GM20000 (cell line): ENCODE results near the gene RNU2-63P.

Experiments used
- DNase-seq: peaks from one replicate; pipeline ENCODE4 v3.0.0; 2012; ENCODE audit warnings: low spot score
- TF ChIP-seq, protein P1 (sequence below): IDR thresholded peaks from 2 replicates; pipeline ENCODE4 v1.5.1; 2012; ENCODE audit warnings: mild to moderate bottlenecking, control low read depth; ENCODE audit errors: extremely low read depth, missing control alignments

RNU2-63P gene

DNA sequence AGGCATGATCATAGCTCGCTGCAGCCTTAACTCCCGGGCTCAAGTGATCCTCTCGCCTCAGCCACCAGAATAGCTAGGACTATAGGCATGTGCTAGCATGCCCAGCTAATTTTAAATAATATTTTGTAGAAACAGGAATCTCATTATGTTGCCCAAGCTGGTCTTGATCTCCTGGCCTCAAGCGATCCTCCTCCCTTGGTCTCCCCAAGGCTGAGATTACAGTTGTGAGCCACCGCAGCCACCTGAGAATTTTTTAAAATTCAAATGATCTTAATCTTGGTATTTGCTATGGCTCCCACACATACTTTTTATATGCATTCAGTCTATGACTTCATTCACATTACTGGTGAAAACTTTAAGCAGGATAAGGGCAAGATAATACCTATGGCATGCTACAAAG, 26.1 kb upstream of the RNU2-63P start:
- no peak for DNase-seq
- TF ChIP-seq, protein P1, sequence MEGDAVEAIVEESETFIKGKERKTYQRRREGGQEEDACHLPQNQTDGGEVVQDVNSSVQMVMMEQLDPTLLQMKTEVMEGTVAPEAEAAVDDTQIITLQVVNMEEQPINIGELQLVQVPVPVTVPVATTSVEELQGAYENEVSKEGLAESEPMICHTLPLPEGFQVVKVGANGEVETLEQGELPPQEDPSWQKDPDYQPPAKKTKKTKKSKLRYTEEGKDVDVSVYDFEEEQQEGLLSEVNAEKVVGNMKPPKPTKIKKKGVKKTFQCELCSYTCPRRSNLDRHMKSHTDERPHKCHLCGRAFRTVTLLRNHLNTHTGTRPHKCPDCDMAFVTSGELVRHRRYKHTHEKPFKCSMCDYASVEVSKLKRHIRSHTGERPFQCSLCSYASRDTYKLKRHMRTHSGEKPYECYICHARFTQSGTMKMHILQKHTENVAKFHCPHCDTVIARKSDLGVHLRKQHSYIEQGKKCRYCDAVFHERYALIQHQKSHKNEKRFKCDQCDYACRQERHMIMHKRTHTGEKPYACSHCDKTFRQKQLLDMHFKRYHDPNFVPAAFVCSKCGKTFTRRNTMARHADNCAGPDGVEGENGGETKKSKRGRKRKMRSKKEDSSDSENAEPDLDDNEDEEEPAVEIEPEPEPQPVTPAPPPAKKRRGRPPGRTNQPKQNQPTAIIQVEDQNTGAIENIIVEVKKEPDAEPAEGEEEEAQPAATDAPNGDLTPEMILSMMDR = no peak

DNA sequence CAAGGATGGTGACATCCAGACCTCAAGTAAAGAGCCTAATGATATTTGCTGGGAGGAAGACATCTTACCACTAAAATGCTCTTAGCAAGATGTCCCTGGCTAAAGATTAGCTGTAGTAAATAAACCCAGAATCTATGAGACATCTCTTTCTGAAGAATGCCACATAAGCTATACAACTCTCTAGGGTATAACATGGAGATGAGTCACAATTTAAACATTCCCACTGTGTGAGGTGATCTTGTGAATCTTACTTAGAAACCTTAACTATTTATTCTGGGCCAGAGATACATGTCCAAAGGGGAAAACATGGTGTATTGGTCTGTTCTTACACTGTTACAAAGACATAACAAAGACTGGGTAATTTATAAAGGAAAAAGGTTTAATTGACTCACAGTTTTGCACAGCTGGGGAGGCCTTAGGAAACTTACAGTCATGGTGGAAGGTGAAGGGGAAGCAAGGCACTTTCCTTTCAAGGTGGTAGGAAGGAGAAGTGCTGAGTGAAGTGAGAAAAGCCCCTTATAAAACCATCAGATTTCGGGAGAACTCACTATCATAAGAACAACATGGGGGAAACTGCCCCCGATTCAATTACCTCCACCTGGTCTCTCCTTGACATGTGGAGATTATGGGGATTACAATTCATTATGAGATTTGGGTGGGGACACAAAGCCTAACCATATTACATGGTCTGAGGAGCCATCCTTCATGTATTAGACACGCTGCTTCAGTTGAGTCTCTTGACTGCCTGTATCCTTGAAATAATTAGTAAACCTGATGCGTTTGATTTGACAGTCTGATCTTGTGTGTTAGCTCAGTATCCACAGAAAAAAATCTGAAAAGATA, 22.1 kb upstream of the RNU2-63P start:
- TF ChIP-seq, protein P1 = no peak
- no peak for DNase-seq

DNA sequence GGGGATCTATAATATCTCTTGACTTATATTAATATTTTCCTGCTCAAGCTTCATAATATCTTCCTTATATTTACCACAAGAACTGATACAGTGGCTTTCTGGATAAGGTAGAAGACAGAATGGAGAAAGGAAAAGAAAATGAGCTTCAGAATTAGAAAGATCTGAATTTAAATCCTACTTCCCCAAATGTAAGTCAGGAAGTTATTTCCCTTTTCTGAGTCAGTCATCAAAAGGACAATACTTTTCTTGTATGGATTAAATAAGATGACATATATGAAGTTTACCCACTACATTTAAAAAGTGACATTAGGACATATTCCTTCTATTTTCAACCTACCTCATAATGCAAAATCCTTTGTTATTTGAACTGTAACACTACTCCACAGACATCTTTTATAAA, 20.3 kb upstream of the RNU2-63P start:
- TF ChIP-seq, protein P1 = no peak
- no peak for DNase-seq

DNA sequence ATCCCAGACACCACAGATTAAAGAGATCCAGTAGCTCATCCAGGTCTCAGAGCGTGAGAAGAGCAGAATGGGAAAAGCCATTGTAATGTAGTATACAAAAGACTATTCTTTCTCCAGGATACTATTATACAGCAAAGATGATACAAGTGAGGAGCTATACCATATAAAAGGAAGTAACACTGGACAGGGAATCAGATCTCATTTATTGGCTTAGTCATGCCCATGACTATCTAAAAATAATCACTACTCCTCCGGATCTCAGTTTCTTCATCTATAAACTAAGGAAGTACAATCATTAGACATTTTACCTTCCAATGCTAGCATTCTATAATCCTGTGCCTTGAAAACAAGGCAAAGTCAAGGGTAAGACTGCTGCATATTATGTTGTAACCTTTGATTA, 19.8 kb upstream of the RNU2-63P start:
- TF ChIP-seq, protein P1 = no peak
- no peak for DNase-seq

DNA sequence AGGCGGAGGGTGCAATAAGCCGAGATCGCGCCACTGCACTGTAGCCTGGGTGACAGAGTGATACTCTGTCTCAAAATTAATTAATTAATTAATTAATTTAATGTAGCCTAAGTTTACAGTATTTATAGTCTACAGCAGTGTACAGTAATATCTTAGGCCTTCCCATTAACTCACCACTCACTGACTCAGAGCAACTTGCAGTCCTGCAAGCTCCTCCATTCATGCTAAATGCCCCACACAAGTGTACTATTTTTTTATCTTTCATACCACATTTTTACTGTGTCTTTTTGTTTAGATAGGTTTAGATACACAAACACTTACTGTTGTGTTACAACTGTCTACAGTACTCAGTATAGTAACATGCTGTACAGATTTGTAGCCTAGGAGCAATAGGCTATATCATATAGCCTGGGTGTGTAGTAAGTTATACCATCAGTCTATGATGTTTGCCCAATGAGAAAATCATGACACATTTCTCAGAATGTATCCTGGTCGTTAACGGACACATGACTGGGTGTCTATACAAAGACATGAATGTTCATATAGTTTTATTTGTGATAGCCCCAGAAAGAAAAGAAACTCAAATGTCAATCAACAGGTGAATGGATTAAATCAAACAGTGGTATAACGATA, 15.8 kb upstream of the RNU2-63P start:
- no peak for DNase-seq
- TF ChIP-seq, protein P1 = no peak

DNA sequence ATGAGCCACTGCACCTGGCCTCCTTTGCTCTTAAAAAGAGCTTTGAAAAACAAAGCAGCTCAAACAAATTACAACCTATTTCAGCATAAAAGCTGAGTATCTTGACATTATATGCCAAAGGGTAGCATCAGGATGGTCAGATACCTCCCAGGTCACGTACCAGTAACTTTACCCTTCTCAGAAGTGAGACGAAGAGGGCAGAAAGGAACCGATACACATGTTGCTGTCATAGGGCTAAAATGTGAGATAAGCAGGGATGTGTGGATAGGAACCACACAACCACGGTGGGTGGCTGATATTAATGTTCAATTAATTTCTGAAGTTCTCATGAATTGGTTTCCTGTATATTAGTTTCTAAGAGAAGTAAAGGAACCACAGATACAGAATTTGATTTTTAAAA, 12.6 kb upstream of the RNU2-63P start:
- TF ChIP-seq, protein P1 = no peak

DNA sequence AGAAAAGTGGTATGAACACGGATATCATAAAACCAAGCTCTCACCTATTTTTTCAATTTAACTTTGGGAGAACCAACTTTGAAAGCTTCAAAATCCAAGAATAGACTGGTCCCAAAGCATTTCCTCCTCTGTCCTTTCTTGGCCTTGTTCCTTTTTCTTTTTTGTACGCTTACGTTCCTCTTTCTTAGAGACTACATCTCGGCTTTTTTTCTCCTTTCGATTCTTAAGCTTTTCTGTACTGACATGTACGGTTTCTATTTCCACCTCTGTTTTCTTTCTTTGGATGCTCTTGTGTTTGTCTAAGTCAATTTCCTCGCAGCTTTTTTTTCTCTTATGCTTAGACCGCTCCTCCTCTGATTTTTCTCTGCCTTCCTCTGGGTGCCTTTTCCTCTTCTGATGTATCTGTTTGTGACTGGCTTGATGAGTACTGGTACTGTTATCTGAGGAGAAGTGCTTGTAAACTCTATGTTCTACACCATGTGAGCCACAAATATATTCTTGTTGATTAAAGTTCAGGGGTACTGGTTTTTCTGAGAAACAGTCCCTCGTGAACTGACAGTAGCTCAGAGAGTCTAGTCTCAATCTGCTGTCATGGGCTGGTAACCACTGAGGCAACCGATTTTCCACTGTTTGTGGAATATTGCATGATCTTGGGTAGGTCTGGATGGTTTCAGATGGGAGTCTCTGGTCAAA, 11.5 kb upstream of the RNU2-63P start:
- TF ChIP-seq, protein P1 = no peak

More for the DNA sequence above, 12.6 kb upstream of the RNU2-63P start:
- DNase-seq = no peak

More for the DNA sequence above, 11.5 kb upstream of the RNU2-63P start:
- no peak for DNase-seq
